OCI-LY3 (cell line): ENCODE measurements around the gene DVL3.
"Not testable (repeated sequence)": the region's sequence is repeated elsewhere in the genome, so short reads cannot be mapped to it uniquely, and the experiment has no call there.

Experiments used
- H2AFZ ChIP-seq: fragments of 200-600, 300-600 bp; shearing (Covaris generic); 2 replicates; pipeline ENCODE4 v1.6.0; 2014; ENCODE audit warnings: antibody characterized with exemption, low read depth, low read length
- H3K27ac ChIP-seq: fragments of 200-600, 300-600 bp; sonication (generic); 2 replicates; pipeline ENCODE4 v1.5.1; 2014; ENCODE audit warnings: mild to moderate bottlenecking, low read length, moderate library complexity, mixed read lengths
- H3K27me3 ChIP-seq: fragments of 200-600, 300-600 bp; sonication (generic); 2 replicates; pipeline ENCODE4 v1.6.1; 2014; ENCODE audit warnings: low read depth, low read length, mixed read lengths
- H3K36me3 ChIP-seq: fragments of 200-600, 300-600 bp; sonication (generic); replicated peaks from 2 replicates; pipeline ENCODE3; 2014; ENCODE audit warnings: low read depth, low read length, mixed read lengths
- H3K4me1 ChIP-seq: fragments of 300-600, 200-600 bp; sonication (generic); 2 replicates; pipeline ENCODE4 v1.6.1; 2014; ENCODE audit warnings: low read length, mixed read lengths
- H3K4me2 ChIP-seq: fragments of 200-600, 300-600 bp; sonication (generic); 2 replicates; pipeline ENCODE4 v1.6.1; 2014; ENCODE audit warnings: low read length, mixed read lengths
- H3K4me3 ChIP-seq: fragments of 300-600, 200-600 bp; sonication (generic); 2 replicates; pipeline ENCODE4 v1.5.1; 2014; ENCODE audit warnings: antibody characterized with exemption, mild to moderate bottlenecking, low read length, moderate library complexity
- H3K79me2 ChIP-seq: fragments of 300-600, 200-600 bp; shearing (Covaris generic); 2 replicates; pipeline ENCODE4 v1.6.1; 2014; ENCODE audit warnings: mild to moderate bottlenecking, low read length, mixed read lengths
- H3K9ac ChIP-seq: fragments of 300-600, 200-600 bp; shearing (Covaris generic); 2 replicates; pipeline ENCODE4 v1.6.0; 2014; ENCODE audit warnings: mild to moderate bottlenecking, low read length, moderate library complexity
- H3K9me3 ChIP-seq: fragments of 200-600, 300-600 bp; shearing (Covaris generic); 2 replicates; pipeline ENCODE4 v1.6.1; 2014; ENCODE audit warnings: low read length, mixed read lengths; ENCODE audit not compliant: insufficient read depth
- H4K20me1 ChIP-seq: fragments of 200-600, 300-600 bp; sonication (generic); 2 replicates; pipeline ENCODE4 v1.6.1; 2016; ENCODE audit warnings: low read length, mixed read lengths; ENCODE audit not compliant: insufficient read depth
- EZH2phosphoT487 ChIP-seq: fragments of 200-600 bp; shearing (Covaris generic); IDR thresholded peaks from 2 replicates; pipeline ENCODE4 v1.6.1; 2018; ENCODE audit warnings: antibody characterized with exemption, mixed run types, low read depth
- TF ChIP-seq, protein P1 (sequence below): fragments of 200-600, 300-600 bp; sonication (generic); IDR thresholded peaks from 2 replicates; pipeline ENCODE4 v1.5.1; 2014; ENCODE audit warnings: antibody characterized with exemption, low read length, low read depth

Gene DVL3

DNA sequence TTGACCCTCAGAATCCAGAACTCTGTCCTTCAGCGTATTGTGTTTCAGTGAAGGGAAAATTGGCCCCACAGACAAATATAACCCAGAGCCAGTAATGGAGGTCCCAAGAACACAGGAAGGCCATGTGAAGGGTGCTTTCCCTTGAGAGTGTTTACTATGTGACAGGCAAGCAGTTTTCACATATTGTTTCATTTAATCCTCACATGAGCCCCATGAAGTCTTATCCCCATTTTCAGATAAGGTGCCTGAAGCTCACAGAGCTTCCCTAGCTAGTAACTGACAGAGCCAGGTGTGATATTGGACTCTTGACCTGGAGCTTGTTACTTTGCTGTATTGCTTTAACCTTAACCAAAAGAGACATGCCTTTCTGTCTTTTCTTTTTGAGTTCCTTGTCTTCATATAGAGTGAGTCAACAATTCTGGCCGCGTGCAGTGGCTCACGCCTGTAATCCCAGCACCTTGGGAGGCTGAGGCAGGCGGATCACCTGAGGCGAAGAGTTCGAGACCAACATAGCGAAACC lies 9.4 kb upstream of the DVL3 start:
- Histone ChIP-seq H3K27ac (no peak overlapping the region), H3K27me3 (no peaks in the 10 kb centered on the region)

DNA sequence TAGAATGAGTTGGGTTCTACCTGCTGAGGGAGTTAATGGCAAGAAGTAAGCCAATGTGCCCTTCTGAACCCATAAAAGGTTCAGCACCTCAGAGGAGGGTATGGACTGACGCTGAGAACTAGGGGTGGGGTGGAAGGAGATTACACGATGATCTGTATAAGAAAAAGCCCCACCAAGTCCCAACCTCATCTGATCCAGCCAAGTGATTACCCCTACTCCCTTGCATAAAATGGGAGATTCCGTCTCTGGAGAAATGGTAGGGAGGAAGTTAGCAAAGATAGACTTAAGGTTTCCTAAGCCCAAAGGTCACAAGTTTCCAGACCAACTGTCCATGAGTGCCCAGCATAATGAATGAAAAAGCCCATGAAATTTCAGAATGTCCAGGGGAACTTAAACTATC lies 7.1 kb upstream of the DVL3 start:
- peaks cover 31% of the 10 kb centered on the region for H3K36me3 ChIP-seq
- no peaks in the 10 kb centered on the region for H4K20me1 ChIP-seq
- no peak for TF ChIP-seq EZH2phosphoT487
- TF ChIP-seq, protein P1, sequence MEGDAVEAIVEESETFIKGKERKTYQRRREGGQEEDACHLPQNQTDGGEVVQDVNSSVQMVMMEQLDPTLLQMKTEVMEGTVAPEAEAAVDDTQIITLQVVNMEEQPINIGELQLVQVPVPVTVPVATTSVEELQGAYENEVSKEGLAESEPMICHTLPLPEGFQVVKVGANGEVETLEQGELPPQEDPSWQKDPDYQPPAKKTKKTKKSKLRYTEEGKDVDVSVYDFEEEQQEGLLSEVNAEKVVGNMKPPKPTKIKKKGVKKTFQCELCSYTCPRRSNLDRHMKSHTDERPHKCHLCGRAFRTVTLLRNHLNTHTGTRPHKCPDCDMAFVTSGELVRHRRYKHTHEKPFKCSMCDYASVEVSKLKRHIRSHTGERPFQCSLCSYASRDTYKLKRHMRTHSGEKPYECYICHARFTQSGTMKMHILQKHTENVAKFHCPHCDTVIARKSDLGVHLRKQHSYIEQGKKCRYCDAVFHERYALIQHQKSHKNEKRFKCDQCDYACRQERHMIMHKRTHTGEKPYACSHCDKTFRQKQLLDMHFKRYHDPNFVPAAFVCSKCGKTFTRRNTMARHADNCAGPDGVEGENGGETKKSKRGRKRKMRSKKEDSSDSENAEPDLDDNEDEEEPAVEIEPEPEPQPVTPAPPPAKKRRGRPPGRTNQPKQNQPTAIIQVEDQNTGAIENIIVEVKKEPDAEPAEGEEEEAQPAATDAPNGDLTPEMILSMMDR: no peak
- H3K9ac ChIP-seq: no peak overlapping the region
- no peak overlapping the region for H2AFZ ChIP-seq
- no peak overlapping the region for H3K27ac ChIP-seq
- H3K4me1 ChIP-seq: peaks cover 5% of the 10 kb centered on the region
- H3K4me2 ChIP-seq: no peak overlapping the region
- no peaks in the 10 kb centered on the region for H3K9me3 ChIP-seq
- no peak overlapping the region for H3K4me3 ChIP-seq
- H3K79me2 ChIP-seq: no peaks in the 10 kb centered on the region
- H3K27me3 ChIP-seq: no peaks in the 10 kb centered on the region

More for the DNA sequence above, 9.4 kb upstream of the DVL3 start:
- no peak overlapping the region for H2AFZ ChIP-seq
- no peak overlapping the region for H3K4me2 ChIP-seq
- peaks cover 48% of the 10 kb centered on the region for H3K36me3 ChIP-seq
- H3K9ac ChIP-seq: no peak overlapping the region
- no peaks in the 10 kb centered on the region for H3K79me2 ChIP-seq
- no peak overlapping the region for H3K4me3 ChIP-seq
- H4K20me1 ChIP-seq: no peaks in the 10 kb centered on the region
- H3K9me3 ChIP-seq: no peaks in the 10 kb centered on the region
- TF ChIP-seq, protein P1: no peak
- no peak for TF ChIP-seq EZH2phosphoT487
- H3K4me1 ChIP-seq: peaks cover 10% of the 10 kb centered on the region

DNA sequence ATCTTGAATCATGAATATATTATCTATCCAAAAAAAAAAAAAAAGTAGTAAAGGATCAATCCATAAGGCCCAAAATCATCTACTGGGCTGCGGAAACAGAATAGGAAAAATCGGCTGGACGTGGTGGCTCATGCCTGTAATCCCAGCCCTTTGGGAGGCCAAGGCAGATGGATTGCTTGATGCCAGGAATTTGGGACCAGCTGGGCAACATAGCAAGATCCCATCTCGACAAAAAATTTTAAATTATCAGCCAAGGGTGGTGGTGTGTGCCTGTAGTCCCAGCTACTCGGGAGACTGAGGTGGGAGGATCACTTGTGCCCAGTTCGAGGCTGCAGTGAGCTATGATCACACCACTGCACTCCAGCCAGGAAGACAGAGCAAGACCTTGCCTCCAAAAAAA lies 6.1 kb upstream of the DVL3 start:
- H3K4me1 ChIP-seq: no peaks in the 10 kb centered on the region
- no peak overlapping the region for H3K9ac ChIP-seq
- H3K4me2 ChIP-seq: no peak overlapping the region
- peaks cover 20% of the 10 kb centered on the region for H3K36me3 ChIP-seq
- no peaks in the 10 kb centered on the region for H3K27me3 ChIP-seq
- no peaks in the 10 kb centered on the region for H3K9me3 ChIP-seq
- no peak overlapping the region for H3K4me3 ChIP-seq
- no peak overlapping the region for H3K27ac ChIP-seq
- H2AFZ ChIP-seq: no peak overlapping the region
- no peak for TF ChIP-seq EZH2phosphoT487
- TF ChIP-seq, protein P1: no peak
- no peaks in the 10 kb centered on the region for H4K20me1 ChIP-seq
- no peaks in the 10 kb centered on the region for H3K79me2 ChIP-seq

DNA sequence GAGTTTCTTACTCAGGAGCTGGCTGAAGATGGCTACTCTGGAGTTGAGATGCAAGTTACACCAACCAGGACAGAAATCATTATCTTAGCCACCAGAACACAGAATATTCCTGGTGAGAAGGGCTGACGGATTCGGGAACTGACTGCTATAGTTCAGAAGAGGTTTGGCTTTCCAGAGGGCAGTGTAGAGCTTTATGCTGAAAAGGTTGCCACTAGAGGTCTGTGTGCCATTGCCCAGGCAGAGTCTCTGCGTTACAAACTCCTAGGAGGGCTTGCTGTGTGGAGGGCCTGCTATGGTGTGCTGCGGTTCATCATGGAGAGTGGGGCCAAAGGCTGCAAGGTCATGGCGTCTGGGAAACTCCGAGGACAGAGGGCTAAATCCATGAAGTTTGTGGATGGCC lies 5.4 kb upstream of the DVL3 start:
- not testable (repeated sequence) for H3K9ac ChIP-seq, H3K79me2 ChIP-seq, H3K4me3 ChIP-seq, H2AFZ ChIP-seq, H3K9me3 ChIP-seq, H3K27me3 ChIP-seq, H4K20me1 ChIP-seq, H3K27ac ChIP-seq, H3K4me1 ChIP-seq, H3K4me2 ChIP-seq
- peaks cover 14% of the 10 kb centered on the region for H3K36me3 ChIP-seq
